H54 (cell line): Measurements from ENCODE around the gene GTF3C5.
"Not testable (repeated sequence)": the region's sequence is repeated elsewhere in the genome, so short reads cannot be mapped to it uniquely, and the experiment has no call there.

Experiments used
- DNase-seq: peaks from one replicate; pipeline ENCODE4 v3.0.0; 2011; ENCODE audit warnings: low spot score, mixed read lengths; ENCODE audit not compliant: insufficient read length
- FAIRE-seq: peaks from 3 replicates; lab custom pipeline; 2011; peaks lifted over from hg19 to GRCh38; lab: Jason Lieb, UNC
- POLR2A ChIP-seq: IDR thresholded peaks from 2 replicates; pipeline ENCODE4 v1.6.1; 2011; ENCODE audit warnings: low read depth, mild to moderate bottlenecking, low read length

GTF3C5 gene

GRCh38 chr9:133059623-133060022 is 28.8 kb downstream of the GTF3C5 start:
- no peak for TF ChIP-seq POLR2A
- FAIRE-seq: no peak

GRCh38 chr9:133060417-133060841 is 29.6 kb downstream of the GTF3C5 start:
- no peak for TF ChIP-seq POLR2A
- no peak for FAIRE-seq
- DNase-seq: no peak

More at GRCh38 chr9:133059623-133060022, 28.8 kb downstream of the GTF3C5 start:
- no peak for DNase-seq

- DNase-seq, FAIRE-seq: not testable (repeated sequence)
Measured at GRCh38 chr9:133061019-133061763, 30.4 kb downstream of the GTF3C5 start.

GRCh38 chr9:133061764-133062145 is 31.0 kb downstream of the GTF3C5 start, which contains the start of gene CEL:
TSS of gene CEL (plus strand) at chr9:133061981. CDS start at chr9:133062003, 22 bp downstream.
- DNase-seq, FAIRE-seq: not testable (repeated sequence)

DNA sequence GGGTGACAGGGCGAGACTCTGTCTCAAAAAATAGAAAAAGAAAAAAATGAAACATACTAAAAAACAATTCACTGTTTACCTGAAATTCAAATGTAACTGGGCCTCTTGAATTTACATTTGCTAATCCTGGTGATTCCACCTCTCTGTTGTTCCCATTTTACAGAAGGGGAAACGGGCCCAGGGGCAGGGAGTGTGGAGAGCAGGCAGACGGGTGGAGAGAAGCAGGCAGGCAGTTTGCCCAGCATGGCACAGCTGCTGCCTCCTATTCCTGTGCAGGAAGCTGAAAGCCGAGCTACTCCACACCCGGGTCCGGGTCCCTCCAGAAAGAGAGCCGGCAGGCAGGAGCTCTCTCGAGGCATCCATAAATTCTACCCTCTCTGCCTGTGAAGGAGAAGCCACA is 31.8 kb downstream of the GTF3C5 start:
- FAIRE-seq, DNase-seq: not testable (repeated sequence)

GRCh38 chr9:133063159-133063499 is 32.3 kb downstream of the GTF3C5 start:
- DNase-seq (no peak), FAIRE-seq (no peak)
- no peak for TF ChIP-seq POLR2A

- no peak for DNase-seq
- FAIRE-seq: no peak
Measured at GRCh38 chr9:133063500-133064231, 32.9 kb downstream of the GTF3C5 start.

DNA sequence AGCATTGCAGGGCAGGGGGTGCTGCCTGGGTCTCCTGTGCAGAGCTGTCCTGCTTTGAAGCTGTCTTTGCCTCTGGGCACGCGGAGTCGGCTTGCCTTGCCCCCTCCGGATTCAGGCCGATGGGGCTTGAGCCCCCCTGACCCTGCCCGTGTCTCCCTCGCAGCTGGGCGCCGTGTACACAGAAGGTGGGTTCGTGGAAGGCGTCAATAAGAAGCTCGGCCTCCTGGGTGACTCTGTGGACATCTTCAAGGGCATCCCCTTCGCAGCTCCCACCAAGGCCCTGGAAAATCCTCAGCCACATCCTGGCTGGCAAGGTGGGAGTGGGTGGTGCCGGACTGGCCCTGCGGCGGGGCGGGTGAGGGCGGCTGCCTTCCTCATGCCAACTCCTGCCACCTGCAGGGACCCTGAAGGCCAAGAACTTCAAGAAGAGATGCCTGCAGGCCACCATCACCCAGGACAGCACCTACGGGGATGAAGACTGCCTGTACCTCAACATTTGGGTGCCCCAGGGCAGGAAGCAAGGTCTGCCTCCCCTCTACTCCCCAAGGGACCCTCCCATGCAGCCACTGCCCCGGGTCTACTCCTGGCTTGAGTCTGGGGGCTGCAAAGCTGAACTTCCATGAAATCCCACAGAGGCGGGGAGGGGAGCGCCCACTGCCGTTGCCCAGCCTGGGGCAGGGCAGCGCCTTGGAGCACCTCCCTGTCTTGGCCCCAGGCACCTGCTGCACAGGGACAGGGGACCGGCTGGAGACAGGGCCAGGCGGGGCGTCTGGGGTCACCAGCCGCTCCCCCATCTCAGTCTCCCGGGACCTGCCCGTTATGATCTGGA is 33.7 kb downstream of the GTF3C5 start:
- DNase-seq (no peak), FAIRE-seq (no peak)
- no peak for TF ChIP-seq POLR2A

More at GRCh38 chr9:133063500-133064231, 32.9 kb downstream of the GTF3C5 start:
- TF ChIP-seq POLR2A: no peak

DNA sequence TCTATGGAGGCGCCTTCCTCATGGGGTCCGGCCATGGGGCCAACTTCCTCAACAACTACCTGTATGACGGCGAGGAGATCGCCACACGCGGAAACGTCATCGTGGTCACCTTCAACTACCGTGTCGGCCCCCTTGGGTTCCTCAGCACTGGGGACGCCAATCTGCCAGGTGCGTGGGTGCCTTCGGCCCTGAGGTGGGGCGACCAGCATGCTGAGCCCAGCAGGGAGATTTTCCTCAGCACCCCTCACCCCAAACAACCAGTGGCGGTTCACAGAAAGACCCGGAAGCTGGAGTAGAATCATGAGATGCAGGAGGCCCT is 34.2 kb downstream of the GTF3C5 start:
- FAIRE-seq: no peak
- no peak for DNase-seq
- TF ChIP-seq POLR2A: no peak

- DNase-seq (no peak), FAIRE-seq (no peak)
- no peak for TF ChIP-seq POLR2A
Measured at GRCh38 chr9:133066181-133066983, 35.6 kb downstream of the GTF3C5 start.

DNA sequence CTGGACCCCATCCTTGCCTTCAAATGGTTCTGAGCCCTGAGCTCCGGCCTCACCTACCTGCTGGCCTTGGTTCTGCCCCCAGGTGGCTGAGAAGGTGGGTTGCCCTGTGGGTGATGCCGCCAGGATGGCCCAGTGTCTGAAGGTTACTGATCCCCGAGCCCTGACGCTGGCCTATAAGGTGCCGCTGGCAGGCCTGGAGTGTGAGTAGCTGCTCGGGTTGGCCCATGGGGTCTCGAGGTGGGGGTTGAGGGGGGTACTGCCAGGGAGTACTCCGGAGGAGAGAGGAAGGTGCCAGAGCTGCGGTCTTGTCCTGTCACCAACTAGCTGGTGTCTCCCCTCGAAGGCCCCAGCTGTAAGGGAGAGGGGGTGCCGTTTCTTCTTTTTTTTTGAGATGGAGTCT is 36.2 kb downstream of the GTF3C5 start:
- no peak for DNase-seq

GRCh38 chr9:133067813-133068212 is 37.0 kb downstream of the GTF3C5 start:
- FAIRE-seq: no peak
- no peak for TF ChIP-seq POLR2A
- DNase-seq: no peak

More for the DNA sequence above, 36.2 kb downstream of the GTF3C5 start:
- no peak for TF ChIP-seq POLR2A
- no peak for FAIRE-seq

DNA sequence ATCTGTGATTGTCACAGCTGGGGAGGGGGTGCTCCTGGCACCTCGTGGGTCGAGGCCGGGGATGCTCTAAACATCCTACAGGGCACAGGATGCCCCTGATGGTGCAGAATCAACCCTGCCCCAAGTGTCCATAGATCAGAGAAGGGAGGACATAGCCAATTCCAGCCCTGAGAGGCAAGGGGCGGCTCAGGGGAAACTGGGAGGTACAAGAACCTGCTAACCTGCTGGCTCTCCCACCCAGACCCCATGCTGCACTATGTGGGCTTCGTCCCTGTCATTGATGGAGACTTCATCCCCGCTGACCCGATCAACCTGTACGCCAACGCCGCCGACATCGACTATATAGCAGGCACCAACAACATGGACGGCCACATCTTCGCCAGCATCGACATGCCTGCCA is 37.6 kb downstream of the GTF3C5 start:
- FAIRE-seq, DNase-seq: not testable (repeated sequence)

GRCh38 chr9:133070500-133070961 is 39.7 kb downstream of the GTF3C5 start:
- DNase-seq, FAIRE-seq: not testable (repeated sequence)

GRCh38 chr9:133070985-133071384 is 40.2 kb downstream of the GTF3C5 start:
- FAIRE-seq, DNase-seq: not testable (repeated sequence)
